Hepatocyte (in vitro differentiated cells): ENCODE measurements around the gene RIMBP2. TPM values are rescaled to one million over a fixed set of nuclear protein-coding genes. Genes with fewer than 3 reads are reported as not detected.

Experiments used
- DNase-seq: peaks from one replicate; pipeline ENCODE4 v3.0.0-alpha.2; 2016; ENCODE audit warnings: low spot score
- H2AFZ ChIP-seq: fragments of 200-600 bp; sonication (generic); 2 replicates; pipeline ENCODE4 v1.6.0; 2016; ENCODE audit warnings: antibody characterized with exemption, mild to moderate bottlenecking
- H3K27ac ChIP-seq: fragments of 200-600 bp; sonication (generic); 2 replicates; pipeline ENCODE4 v1.5.1; 2016; ENCODE audit warnings: mild to moderate bottlenecking
- H3K27me3 ChIP-seq: fragments of 200-600 bp; sonication (generic); 2 replicates; pipeline ENCODE4 v1.6.1; 2016
- H3K36me3 ChIP-seq: fragments of 200-600 bp; sonication (generic); replicated peaks from 2 replicates; pipeline ENCODE4 v1.5.1; 2016; ENCODE audit warnings: low read depth; ENCODE audit not compliant: insufficient read depth
- H3K4me1 ChIP-seq: fragments of 200-600 bp; sonication (generic); 2 replicates; pipeline ENCODE4 v1.5.1; 2016; ENCODE audit warnings: mild to moderate bottlenecking, moderate library complexity; ENCODE audit not compliant: insufficient read depth
- H3K4me2 ChIP-seq: fragments of 200-600 bp; sonication (generic); 2 replicates; pipeline ENCODE4 v1.6.0; 2016
- H3K4me3 ChIP-seq: fragments of 200-600 bp; sonication (generic); 2 replicates; pipeline ENCODE4 v1.5.1; 2016; ENCODE audit warnings: mild to moderate bottlenecking
- H3K79me2 ChIP-seq: fragments of 200-600 bp; sonication (generic); 2 replicates; pipeline ENCODE4 v1.6.0; 2017; ENCODE audit warnings: mild to moderate bottlenecking
- H3K9me2 ChIP-seq: fragments of 200-600 bp; sonication (generic); replicated peaks from 2 replicates; pipeline ENCODE4 v1.6.0; 2017; ENCODE audit warnings: mild to moderate bottlenecking; ENCODE audit not compliant: insufficient read depth
- H3K9me3 ChIP-seq: fragments of 200-600 bp; sonication (generic); 2 replicates; pipeline ENCODE4 v1.5.1; 2016; ENCODE audit warnings: low read depth, mild to moderate bottlenecking
- H4K20me1 ChIP-seq: fragments of 200-600 bp; sonication (generic); 2 replicates; pipeline ENCODE4 v1.6.0; 2016; ENCODE audit warnings: mild to moderate bottlenecking; ENCODE audit not compliant: insufficient read depth, poor library complexity, severe bottlenecking
- EZH2 ChIP-seq: fragments of 200-600 bp; sonication (generic); IDR thresholded peaks from 2 replicates; pipeline ENCODE4 v1.6.1; 2016; ENCODE audit warnings: antibody characterized with exemption, mild to moderate bottlenecking, borderline replicate concordance
- EZH2phosphoT487 ChIP-seq: fragments of 200-600 bp; sonication (generic); IDR thresholded peaks from one replicate; pipeline ENCODE4 v1.6.1; 2018; ENCODE audit warnings: antibody characterized with exemption, mild to moderate bottlenecking, low read depth, moderate library complexity; ENCODE audit not compliant: unreplicated experiment, severe bottlenecking
- WGBS: methylation state at CpG from one replicate; pipeline ENCODE4 v1.1.6; 2016; ENCODE audit warnings: low lambda C conversion rate; ENCODE audit errors: missing lambda C conversion rate; 5-methylcytosine and 5-hydroxymethylcytosine counted together
- polyA plus RNA-seq: library from polyadenylated mRNA; unstranded; fragments of >200 nt; fragmentation: Nextera tagmentation; extraction: Ambion mirVana; gene quantifications from 2 replicates; pipeline ENCODE4 v1.2.1, GENCODE V29; 2016
- total RNA-seq: library from RNA; depleted of rRNA; stranded (reverse); fragments of >200 nt; gene quantifications from 2 replicates; pipeline ENCODE4 v1.2.3, GENCODE V29; 2014
- TF ChIP-seq, protein P1 (sequence below): fragments of 200-600 bp; sonication (generic); IDR thresholded peaks from 2 replicates; pipeline ENCODE4 v1.5.1; 2016; ENCODE audit warnings: antibody characterized with exemption, mild to moderate bottlenecking; ENCODE audit not compliant: poor library complexity

RIMBP2 gene
- total and polyA plus RNA-seq, 2 experiments from 2014 or later: 2.5 to 4.4 TPM

DNA sequence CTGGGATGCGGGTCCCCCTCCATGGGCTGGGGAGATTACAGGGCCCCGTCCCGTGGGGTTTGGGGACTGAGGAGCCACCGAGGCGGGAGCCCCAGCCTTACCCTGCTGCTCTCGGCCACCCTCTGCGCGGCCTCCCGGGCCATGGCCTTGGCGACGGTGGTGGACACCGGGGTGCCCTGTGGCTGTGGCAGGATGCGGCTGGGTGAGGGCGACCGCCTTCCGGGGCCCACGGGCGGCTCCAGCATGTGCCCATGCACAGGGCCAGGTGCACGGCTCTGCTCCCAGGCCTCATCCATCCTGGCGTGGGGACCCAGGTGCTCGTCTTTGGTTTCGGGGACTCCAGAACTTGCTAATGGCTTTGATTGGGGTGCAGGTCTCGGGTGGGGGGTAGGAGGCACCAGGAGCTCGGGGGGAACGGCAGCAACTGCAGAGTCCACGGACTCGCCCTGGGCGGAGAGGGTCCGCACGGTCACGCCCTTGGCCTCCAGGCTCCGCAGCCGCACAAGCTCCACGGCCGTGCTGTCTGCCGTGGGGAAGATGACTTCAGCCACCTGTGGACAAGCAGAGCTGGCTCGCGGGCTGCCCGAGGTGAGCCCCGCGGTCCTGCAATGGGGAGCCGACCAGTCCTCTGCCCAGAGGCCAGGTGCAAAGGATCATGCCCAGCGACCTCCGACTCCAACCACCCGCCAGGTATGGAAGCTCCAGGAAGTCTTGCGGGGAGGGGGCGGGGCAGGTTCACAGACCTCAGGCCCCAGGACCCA is 279.2 kb downstream of the RIMBP2 start:
- Histone ChIP-seq H3K27ac (no peak overlapping the region), H3K4me2 (no peak overlapping the region), H3K79me2 (no peaks in the 10 kb centered on the region), H3K4me1 (no peaks in the 10 kb centered on the region), H3K36me3 (no peaks in the 10 kb centered on the region), H3K9me2 (no peaks in the 10 kb centered on the region), H4K20me1 (no peaks in the 10 kb centered on the region), H2AFZ (no peak overlapping the region), H3K27me3 (no peaks in the 10 kb centered on the region), H3K9me3 (no peaks in the 10 kb centered on the region), H3K4me3 (no peak overlapping the region)
- no peak for DNase-seq
- TF ChIP-seq EZH2phosphoT487 (no peak), EZH2 (no peak)
- TF ChIP-seq, protein P1, sequence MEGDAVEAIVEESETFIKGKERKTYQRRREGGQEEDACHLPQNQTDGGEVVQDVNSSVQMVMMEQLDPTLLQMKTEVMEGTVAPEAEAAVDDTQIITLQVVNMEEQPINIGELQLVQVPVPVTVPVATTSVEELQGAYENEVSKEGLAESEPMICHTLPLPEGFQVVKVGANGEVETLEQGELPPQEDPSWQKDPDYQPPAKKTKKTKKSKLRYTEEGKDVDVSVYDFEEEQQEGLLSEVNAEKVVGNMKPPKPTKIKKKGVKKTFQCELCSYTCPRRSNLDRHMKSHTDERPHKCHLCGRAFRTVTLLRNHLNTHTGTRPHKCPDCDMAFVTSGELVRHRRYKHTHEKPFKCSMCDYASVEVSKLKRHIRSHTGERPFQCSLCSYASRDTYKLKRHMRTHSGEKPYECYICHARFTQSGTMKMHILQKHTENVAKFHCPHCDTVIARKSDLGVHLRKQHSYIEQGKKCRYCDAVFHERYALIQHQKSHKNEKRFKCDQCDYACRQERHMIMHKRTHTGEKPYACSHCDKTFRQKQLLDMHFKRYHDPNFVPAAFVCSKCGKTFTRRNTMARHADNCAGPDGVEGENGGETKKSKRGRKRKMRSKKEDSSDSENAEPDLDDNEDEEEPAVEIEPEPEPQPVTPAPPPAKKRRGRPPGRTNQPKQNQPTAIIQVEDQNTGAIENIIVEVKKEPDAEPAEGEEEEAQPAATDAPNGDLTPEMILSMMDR: no peak
- 96% methylated on average over 44 of the region's 47 CpGs for WGBS

DNA sequence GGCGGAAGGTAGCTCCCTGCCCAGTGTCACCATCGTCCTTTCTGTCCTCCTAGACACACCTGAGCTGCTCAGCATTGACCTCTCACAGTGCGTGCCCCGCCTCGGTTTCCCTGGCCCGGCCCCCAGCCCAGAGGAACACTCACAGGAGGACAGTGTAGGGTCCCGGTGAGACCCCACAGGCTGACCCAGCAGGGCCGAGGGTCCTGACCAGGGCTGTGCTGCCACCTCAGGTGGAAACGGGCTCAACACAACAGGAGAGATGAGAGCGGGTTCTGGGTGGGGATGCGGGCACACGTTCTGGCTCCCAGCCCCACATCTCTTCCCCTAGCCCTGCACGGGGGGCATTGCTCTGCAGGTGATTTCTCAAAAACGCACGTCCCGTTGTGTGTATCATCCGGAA is 280.3 kb downstream of the RIMBP2 start:
- TF ChIP-seq EZH2phosphoT487: no peak
- TF ChIP-seq EZH2: no peak
- TF ChIP-seq, protein P1: no peak
- H3K27ac ChIP-seq: no peak overlapping the region
- WGBS: 90% methylated on average over 17 of the region's 17 CpGs
- no peaks in the 10 kb centered on the region for H3K4me1 ChIP-seq
- no peak overlapping the region for H2AFZ ChIP-seq
- no peaks in the 10 kb centered on the region for H4K20me1 ChIP-seq
- H3K27me3 ChIP-seq: no peaks in the 10 kb centered on the region
- no peaks in the 10 kb centered on the region for H3K9me3 ChIP-seq
- no peak for DNase-seq
- H3K4me2 ChIP-seq: no peak overlapping the region
- H3K4me3 ChIP-seq: no peak overlapping the region
- no peaks in the 10 kb centered on the region for H3K9me2 ChIP-seq
- H3K79me2 ChIP-seq: no peaks in the 10 kb centered on the region
- H3K36me3 ChIP-seq: no peaks in the 10 kb centered on the region

DNA sequence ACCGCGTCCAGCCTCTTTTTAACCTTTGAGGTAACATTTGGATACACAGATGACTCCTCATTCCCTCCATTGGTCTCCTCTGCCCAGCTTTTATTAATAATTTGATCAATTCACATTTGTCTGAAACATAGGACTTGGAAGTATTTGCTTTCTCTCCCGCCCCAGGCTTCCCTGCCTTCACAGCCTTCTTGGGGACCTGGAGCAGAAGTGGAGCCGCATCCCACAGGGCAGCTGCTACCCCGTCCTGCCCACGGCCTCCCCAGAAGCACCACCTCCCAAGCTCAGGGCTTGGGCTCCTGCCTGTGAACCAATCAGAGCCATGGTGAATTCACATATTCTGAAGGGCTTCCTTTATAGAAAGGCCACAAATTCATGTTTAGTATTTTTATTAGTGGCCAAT is 280.8 kb downstream of the RIMBP2 start:
- WGBS: 91% methylated on average over 6 of the region's 6 CpGs
- no peak for TF ChIP-seq EZH2phosphoT487
- no peak for TF ChIP-seq EZH2
- TF ChIP-seq, protein P1: no peak
- H3K4me1 ChIP-seq: no peaks in the 10 kb centered on the region
- no peak overlapping the region for H3K27ac ChIP-seq
- H3K4me3 ChIP-seq: no peak overlapping the region
- no peak overlapping the region for H2AFZ ChIP-seq
- no peaks in the 10 kb centered on the region for H3K79me2 ChIP-seq
- no peaks in the 10 kb centered on the region for H3K9me3 ChIP-seq
- H3K4me2 ChIP-seq: no peak overlapping the region
- no peaks in the 10 kb centered on the region for H3K9me2 ChIP-seq
- H4K20me1 ChIP-seq: no peaks in the 10 kb centered on the region
- no peaks in the 10 kb centered on the region for H3K36me3 ChIP-seq
- DNase-seq: no peak
- no peaks in the 10 kb centered on the region for H3K27me3 ChIP-seq
